Activated naive CD4-positive, alpha-beta T cell treated with anti-CD3 and anti-CD28 coated beads, Interleukin-2, amount 50 U/mL, for 24 hours (primary cell): Measurements from ENCODE around the gene NSUN5.

Experiments
- H3K27ac Mint-ChIP-seq: one replicate; pipeline ENCODE4 v1.8.0; 2021; ENCODE audit warnings: mild to moderate bottlenecking, mixed read lengths
- H3K27me3 Mint-ChIP-seq: one replicate; pipeline ENCODE4 v1.8.0; 2021; ENCODE audit warnings: mixed read lengths
- H3K36me3 Mint-ChIP-seq: one replicate; pipeline ENCODE4 v1.8.0; 2021; ENCODE audit warnings: mixed read lengths
- H3K4me1 Mint-ChIP-seq: one replicate; pipeline ENCODE4 v1.8.0; 2021; ENCODE audit warnings: mixed read lengths
- H3K4me3 Mint-ChIP-seq: one replicate; pipeline ENCODE4 v1.8.0; 2021; ENCODE audit warnings: mild to moderate bottlenecking, mixed read lengths
- H3K9me3 Mint-ChIP-seq: one replicate; pipeline ENCODE4 v1.8.0; 2021; ENCODE audit warnings: mixed read lengths

NSUN5 gene

GRCh38 chr7:73308665-73309214 lies at the start of gene NSUN5:
TSS of gene NSUN5 (minus strand) at chr7:73308826. CDS start at chr7:73308790, 36 bp downstream.
- H3K27me3 Mint-ChIP-seq: no peaks in the 10 kb centered on the region
- H3K4me1 Mint-ChIP-seq: peaks cover 35% of the 10 kb centered on the region
- H3K4me3 Mint-ChIP-seq: peak within 1 kb of the TSS; percentile 98
- H3K36me3 Mint-ChIP-seq: peaks cover 10% of the 10 kb centered on the region
- peak within 1 kb of the TSS; percentile 96 for H3K27ac Mint-ChIP-seq
- no peaks in the 10 kb centered on the region for H3K9me3 Mint-ChIP-seq

GRCh38 chr7:73356159-73356558 lies 47.5 kb upstream of the NSUN5 start:
- Mint-ChIP-seq H3K27me3 (no peaks in the 10 kb centered on the region), H3K36me3 (no peaks in the 10 kb centered on the region), H3K27ac (no peak overlapping the region)

DNA sequence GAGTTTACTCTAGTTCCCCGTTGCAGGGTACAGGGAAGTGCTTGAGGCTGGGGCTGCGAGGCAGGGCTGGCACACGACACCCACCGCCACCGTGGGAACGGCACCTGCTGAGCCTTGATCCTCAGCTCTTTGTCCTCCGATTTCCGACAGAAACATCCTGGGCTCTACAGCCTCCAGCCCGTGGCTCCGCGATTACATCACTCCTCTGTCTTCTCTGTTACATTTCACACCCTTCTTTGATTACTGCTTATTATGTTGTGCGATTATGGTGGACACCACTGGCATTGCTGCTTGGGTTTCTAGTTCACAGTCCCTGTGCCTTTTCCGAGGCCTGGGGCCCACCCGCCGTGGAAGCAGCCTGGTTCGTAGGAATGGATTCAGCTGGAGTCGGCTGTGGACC lies 46.2 kb upstream of the NSUN5 start:
- Mint-ChIP-seq H3K27me3 (no peaks in the 10 kb centered on the region), H3K4me1 (peaks cover 5% of the 10 kb centered on the region), H3K4me3 (no peak overlapping the region), H3K27ac (no peak overlapping the region), H3K9me3 (no peaks in the 10 kb centered on the region), H3K36me3 (no peaks in the 10 kb centered on the region)

More at GRCh38 chr7:73356159-73356558, 47.5 kb upstream of the NSUN5 start:
- no peak overlapping the region for H3K4me3 Mint-ChIP-seq
- H3K4me1 Mint-ChIP-seq: peaks cover 5% of the 10 kb centered on the region
- H3K9me3 Mint-ChIP-seq: no peaks in the 10 kb centered on the region

- Mint-ChIP-seq H3K4me1 (peaks cover 5% of the 10 kb centered on the region), H3K27me3 (no peaks in the 10 kb centered on the region), H3K9me3 (no peaks in the 10 kb centered on the region), H3K27ac (no peak overlapping the region), H3K4me3 (no peak overlapping the region), H3K36me3 (no peaks in the 10 kb centered on the region)
Measured at GRCh38 chr7:73354196-73354595, 45.6 kb upstream of the NSUN5 start.

- Mint-ChIP-seq H3K27ac (no peak overlapping the region), H3K4me1 (peaks cover 5% of the 10 kb centered on the region), H3K36me3 (no peaks in the 10 kb centered on the region), H3K4me3 (no peak overlapping the region), H3K9me3 (no peaks in the 10 kb centered on the region), H3K27me3 (no peaks in the 10 kb centered on the region)
Measured at GRCh38 chr7:73353243-73353642, 44.6 kb upstream of the NSUN5 start.

GRCh38 chr7:73352784-73353183 lies 44.2 kb upstream of the NSUN5 start:
- Mint-ChIP-seq H3K9me3 (no peaks in the 10 kb centered on the region), H3K4me3 (no peak overlapping the region), H3K36me3 (no peaks in the 10 kb centered on the region), H3K27ac (no peak overlapping the region), H3K4me1 (peaks cover under 1% of the 10 kb centered on the region), H3K27me3 (no peaks in the 10 kb centered on the region)

DNA sequence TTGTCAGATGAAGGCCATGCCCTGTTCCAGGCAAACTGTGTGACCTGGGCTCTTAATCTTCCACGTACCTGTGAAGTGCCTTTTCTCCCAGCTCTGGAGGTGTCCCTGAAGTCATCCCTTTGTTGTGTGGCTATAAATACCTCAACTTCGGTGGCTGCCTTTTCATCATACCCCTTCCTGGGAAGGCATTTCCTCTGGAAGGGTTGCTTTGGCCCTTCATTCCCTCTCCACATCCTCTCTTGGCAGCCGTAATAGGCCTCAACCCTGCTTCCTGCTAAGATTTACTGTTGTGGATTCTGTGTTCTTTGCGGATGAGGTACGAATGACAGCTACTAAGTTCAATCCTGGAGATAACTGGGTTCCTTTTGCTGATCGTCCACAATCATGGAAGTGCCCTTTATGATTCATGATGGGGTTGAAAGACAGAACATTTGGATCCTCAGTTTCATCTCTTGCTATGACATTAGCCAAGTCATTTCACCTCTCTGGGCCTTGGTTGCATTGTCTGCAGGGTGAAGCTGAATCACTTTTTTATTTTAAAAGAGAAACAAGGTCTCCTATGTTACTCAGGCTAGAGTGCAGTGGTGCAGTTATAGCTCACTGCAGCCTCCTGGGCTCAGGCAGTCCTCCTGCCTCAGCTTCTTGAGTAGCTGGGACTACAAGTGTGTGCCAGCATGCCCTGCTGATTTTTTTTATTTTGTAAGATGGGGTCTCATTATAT lies 43.0 kb upstream of the NSUN5 start:
- no peaks in the 10 kb centered on the region for H3K9me3 Mint-ChIP-seq
- H3K27me3 Mint-ChIP-seq: no peaks in the 10 kb centered on the region
- no peaks in the 10 kb centered on the region for H3K4me1 Mint-ChIP-seq
- no peak overlapping the region for H3K27ac Mint-ChIP-seq
- H3K4me3 Mint-ChIP-seq: no peak overlapping the region
- H3K36me3 Mint-ChIP-seq: no peaks in the 10 kb centered on the region

- H3K27ac Mint-ChIP-seq: no peak overlapping the region
- no peaks in the 10 kb centered on the region for H3K4me1 Mint-ChIP-seq
- no peaks in the 10 kb centered on the region for H3K27me3 Mint-ChIP-seq
- H3K4me3 Mint-ChIP-seq: no peak overlapping the region
- H3K36me3 Mint-ChIP-seq: no peaks in the 10 kb centered on the region
- no peaks in the 10 kb centered on the region for H3K9me3 Mint-ChIP-seq
Measured at GRCh38 chr7:73350306-73351068, 41.9 kb upstream of the NSUN5 start.

DNA sequence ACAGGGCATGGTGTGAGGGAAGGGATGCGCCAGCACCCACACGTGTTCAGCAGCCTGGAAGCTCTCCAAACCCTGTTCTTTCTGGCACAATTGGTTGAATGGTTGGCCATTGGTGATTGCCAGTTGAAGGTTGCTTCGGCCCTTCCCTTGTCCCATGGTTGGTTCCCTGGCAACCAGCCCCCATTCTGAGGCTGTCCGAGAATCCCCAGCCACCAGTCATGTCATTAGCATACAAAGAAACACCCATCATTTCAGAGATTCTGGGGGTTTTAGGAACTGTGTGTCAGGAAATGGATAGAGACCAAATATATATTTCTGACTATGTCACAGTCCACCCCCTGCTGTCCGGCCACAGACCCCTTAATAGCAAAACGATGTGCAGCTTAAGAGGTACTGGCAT lies 41.1 kb upstream of the NSUN5 start:
- Mint-ChIP-seq H3K9me3 (no peaks in the 10 kb centered on the region), H3K4me1 (no peaks in the 10 kb centered on the region), H3K36me3 (no peaks in the 10 kb centered on the region), H3K4me3 (no peak overlapping the region), H3K27ac (no peak overlapping the region), H3K27me3 (no peaks in the 10 kb centered on the region)

DNA sequence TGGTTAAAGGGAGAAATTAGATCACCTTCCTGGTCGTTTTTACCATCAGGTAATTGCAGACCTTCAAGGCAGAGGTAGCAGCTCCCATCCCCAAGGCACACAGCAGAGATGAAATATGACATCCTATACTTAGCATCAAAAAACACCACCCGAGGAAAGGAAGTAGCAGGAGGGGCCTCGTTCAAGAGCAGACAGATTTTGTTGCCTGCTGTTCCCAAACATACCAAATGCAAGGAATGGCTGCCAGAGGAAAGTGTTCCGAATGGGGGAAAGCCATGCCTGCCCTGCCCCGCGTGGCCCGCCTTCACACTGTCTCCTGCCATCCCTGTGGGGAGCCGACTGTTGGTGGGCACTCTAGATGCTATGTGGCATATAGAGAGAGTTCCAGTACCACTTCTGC lies 37.3 kb upstream of the NSUN5 start:
- no peak overlapping the region for H3K4me3 Mint-ChIP-seq
- no peaks in the 10 kb centered on the region for H3K9me3 Mint-ChIP-seq
- no peaks in the 10 kb centered on the region for H3K4me1 Mint-ChIP-seq
- no peaks in the 10 kb centered on the region for H3K36me3 Mint-ChIP-seq
- no peak overlapping the region for H3K27ac Mint-ChIP-seq
- H3K27me3 Mint-ChIP-seq: no peaks in the 10 kb centered on the region

- H3K27ac Mint-ChIP-seq: no peak overlapping the region
- H3K4me3 Mint-ChIP-seq: no peak overlapping the region
- no peaks in the 10 kb centered on the region for H3K9me3 Mint-ChIP-seq
Measured at GRCh38 chr7:73345538-73345937, 36.9 kb upstream of the NSUN5 start.

GRCh38 chr7:73343671-73344380 lies 35.2 kb upstream of the NSUN5 start:
- Mint-ChIP-seq H3K27ac (no peak overlapping the region), H3K4me1 (no peaks in the 10 kb centered on the region), H3K4me3 (no peak overlapping the region), H3K36me3 (no peaks in the 10 kb centered on the region), H3K27me3 (no peaks in the 10 kb centered on the region), H3K9me3 (no peaks in the 10 kb centered on the region)

More at GRCh38 chr7:73345538-73345937, 36.9 kb upstream of the NSUN5 start:
- Mint-ChIP-seq H3K4me1 (no peaks in the 10 kb centered on the region), H3K27me3 (no peaks in the 10 kb centered on the region), H3K36me3 (no peaks in the 10 kb centered on the region)

DNA sequence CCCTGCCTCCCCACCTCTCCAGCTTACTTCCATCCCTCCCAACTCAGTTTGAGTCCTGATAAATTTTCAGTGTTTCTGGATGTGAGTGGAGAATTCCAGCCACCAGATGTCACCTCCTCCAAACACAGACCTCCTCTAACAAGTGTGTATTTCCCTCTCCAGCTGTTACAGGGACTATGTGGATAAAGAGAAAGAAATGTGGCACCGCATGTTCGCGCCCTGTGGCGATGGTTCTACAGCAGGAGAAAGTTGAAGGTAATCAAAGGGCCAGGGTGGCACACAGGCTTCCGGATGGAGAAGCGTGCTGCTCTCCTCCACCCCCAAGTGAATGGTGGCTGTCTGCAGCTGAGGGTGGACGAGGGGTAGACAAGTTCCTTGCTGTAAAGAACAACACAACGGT lies 34.0 kb upstream of the NSUN5 start:
- Mint-ChIP-seq H3K36me3 (no peaks in the 10 kb centered on the region), H3K27ac (no peak overlapping the region), H3K27me3 (no peaks in the 10 kb centered on the region), H3K9me3 (no peaks in the 10 kb centered on the region), H3K4me1 (no peaks in the 10 kb centered on the region), H3K4me3 (no peak overlapping the region)

- no peaks in the 10 kb centered on the region for H3K36me3 Mint-ChIP-seq
- no peaks in the 10 kb centered on the region for H3K9me3 Mint-ChIP-seq
- no peaks in the 10 kb centered on the region for H3K4me1 Mint-ChIP-seq
- H3K27me3 Mint-ChIP-seq: no peaks in the 10 kb centered on the region
- no peak overlapping the region for H3K4me3 Mint-ChIP-seq
- no peak overlapping the region for H3K27ac Mint-ChIP-seq
Measured at GRCh38 chr7:73341877-73342276, 33.3 kb upstream of the NSUN5 start.

- Mint-ChIP-seq H3K4me3 (no peak overlapping the region), H3K27ac (no peak overlapping the region), H3K36me3 (no peaks in the 10 kb centered on the region), H3K27me3 (no peaks in the 10 kb centered on the region), H3K4me1 (no peaks in the 10 kb centered on the region), H3K9me3 (no peaks in the 10 kb centered on the region)
Measured at GRCh38 chr7:73340514-73340913, 31.9 kb upstream of the NSUN5 start.

- Mint-ChIP-seq H3K36me3 (no peaks in the 10 kb centered on the region), H3K4me1 (no peaks in the 10 kb centered on the region), H3K27me3 (no peaks in the 10 kb centered on the region), H3K4me3 (no peak overlapping the region), H3K9me3 (no peaks in the 10 kb centered on the region), H3K27ac (no peak overlapping the region)
Measured at GRCh38 chr7:73338321-73338720, 29.7 kb upstream of the NSUN5 start.
